ENCODE measurements around the gene PET117.
"Not testable (repeated sequence)": the region's sequence is repeated elsewhere in the genome, so short reads cannot be mapped to it uniquely, and the experiment has no call there.

PET117 gene

GRCh38 chr20:18094191-18094590 lies 43.5 kb upstream of the PET117 start:
- no peak for DNase-seq (ENCODE audit: low read depth)
- TF ChIP-seq, protein P1, sequence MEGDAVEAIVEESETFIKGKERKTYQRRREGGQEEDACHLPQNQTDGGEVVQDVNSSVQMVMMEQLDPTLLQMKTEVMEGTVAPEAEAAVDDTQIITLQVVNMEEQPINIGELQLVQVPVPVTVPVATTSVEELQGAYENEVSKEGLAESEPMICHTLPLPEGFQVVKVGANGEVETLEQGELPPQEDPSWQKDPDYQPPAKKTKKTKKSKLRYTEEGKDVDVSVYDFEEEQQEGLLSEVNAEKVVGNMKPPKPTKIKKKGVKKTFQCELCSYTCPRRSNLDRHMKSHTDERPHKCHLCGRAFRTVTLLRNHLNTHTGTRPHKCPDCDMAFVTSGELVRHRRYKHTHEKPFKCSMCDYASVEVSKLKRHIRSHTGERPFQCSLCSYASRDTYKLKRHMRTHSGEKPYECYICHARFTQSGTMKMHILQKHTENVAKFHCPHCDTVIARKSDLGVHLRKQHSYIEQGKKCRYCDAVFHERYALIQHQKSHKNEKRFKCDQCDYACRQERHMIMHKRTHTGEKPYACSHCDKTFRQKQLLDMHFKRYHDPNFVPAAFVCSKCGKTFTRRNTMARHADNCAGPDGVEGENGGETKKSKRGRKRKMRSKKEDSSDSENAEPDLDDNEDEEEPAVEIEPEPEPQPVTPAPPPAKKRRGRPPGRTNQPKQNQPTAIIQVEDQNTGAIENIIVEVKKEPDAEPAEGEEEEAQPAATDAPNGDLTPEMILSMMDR (IDR thresholded peaks at IDR 0.05; ENCODE audit: low read length, missing control alignments), result no peak
- H3K4me3 ChIP-seq (replicated peaks; ENCODE audit: low read depth, low read length), result no peak overlapping the region

DNA sequence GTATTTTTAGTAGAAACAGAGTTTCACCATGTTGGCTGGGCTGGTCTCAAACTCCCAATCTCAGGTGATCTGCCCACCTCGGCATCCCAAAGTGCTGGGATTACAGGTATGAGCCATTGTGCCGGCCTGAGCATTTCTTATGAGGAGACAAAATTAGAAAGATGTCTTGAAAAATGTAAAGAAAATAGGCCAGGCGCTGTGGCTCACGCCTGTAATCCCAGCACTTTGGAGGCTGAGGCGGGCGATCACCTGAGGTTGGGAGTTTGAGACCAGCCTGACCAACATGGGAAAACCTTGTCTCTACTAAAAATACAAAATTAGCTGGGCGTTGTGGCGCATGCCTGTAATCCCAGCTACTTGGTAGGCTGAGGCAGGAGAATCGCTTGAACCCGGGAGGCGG lies 37.1 kb upstream of the PET117 start:
- DNase-seq (ENCODE audit: low read depth); H3K4me3 ChIP-seq (replicated peaks; ENCODE audit: low read depth, low read length): not testable (repeated sequence)

GRCh38 chr20:18101125-18101810 lies 36.4 kb upstream of the PET117 start:
- DNase-seq (ENCODE audit: low read depth), result no peak
- H3K4me3 ChIP-seq (replicated peaks; ENCODE audit: low read depth, low read length), result no peak overlapping the region
- TF ChIP-seq, protein P1 (IDR thresholded peaks at IDR 0.05; ENCODE audit: low read length, missing control alignments), result no peak

GRCh38 chr20:18103497-18103896 lies 34.2 kb upstream of the PET117 start:
- no peak for DNase-seq (ENCODE audit: low read depth)
- TF ChIP-seq, protein P1 (IDR thresholded peaks at IDR 0.05; ENCODE audit: low read length, missing control alignments), result no peak
- H3K4me3 ChIP-seq (replicated peaks; ENCODE audit: low read depth, low read length), result no peak overlapping the region

GRCh38 chr20:18108326-18108725 lies 29.3 kb upstream of the PET117 start:
- TF ChIP-seq, protein P1 (IDR thresholded peaks at IDR 0.05; ENCODE audit: low read length, missing control alignments), result no peak
- no peak for DNase-seq (ENCODE audit: low read depth)

DNA sequence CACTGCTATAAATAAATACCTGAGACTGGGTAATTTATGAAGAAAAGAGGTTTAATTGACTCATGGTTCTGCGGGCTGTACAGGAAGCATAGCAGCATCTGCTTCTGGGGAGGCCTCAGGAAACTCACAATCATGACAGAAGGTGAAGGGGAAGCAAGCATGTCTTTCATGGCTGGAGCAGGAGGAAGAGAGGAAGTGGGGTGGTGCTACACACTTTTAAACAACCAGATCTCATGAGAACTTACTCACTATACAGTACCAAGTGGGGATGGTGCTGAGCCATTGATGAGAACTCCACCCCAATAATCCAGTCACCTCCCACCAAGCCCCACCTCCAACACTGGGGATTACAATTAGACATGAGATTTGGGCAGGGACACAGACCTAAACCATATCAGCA lies 9.1 kb upstream of the PET117 start:
- not testable (repeated sequence) for DNase-seq (ENCODE audit: low read depth); H3K4me3 ChIP-seq (replicated peaks; ENCODE audit: low read depth, low read length)

More at GRCh38 chr20:18108326-18108725, 29.3 kb upstream of the PET117 start:
- H3K4me3 ChIP-seq (replicated peaks; ENCODE audit: low read depth, low read length), result no peak overlapping the region

GRCh38 chr20:18132663-18133062 lies 5.0 kb upstream of the PET117 start:
- no peak overlapping the region for H3K4me3 ChIP-seq (replicated peaks; ENCODE audit: low read depth, low read length)
- DNase-seq (ENCODE audit: low read depth), result no peak
- TF ChIP-seq, protein P1 (IDR thresholded peaks at IDR 0.05; ENCODE audit: low read length, missing control alignments), result no peak

DNA sequence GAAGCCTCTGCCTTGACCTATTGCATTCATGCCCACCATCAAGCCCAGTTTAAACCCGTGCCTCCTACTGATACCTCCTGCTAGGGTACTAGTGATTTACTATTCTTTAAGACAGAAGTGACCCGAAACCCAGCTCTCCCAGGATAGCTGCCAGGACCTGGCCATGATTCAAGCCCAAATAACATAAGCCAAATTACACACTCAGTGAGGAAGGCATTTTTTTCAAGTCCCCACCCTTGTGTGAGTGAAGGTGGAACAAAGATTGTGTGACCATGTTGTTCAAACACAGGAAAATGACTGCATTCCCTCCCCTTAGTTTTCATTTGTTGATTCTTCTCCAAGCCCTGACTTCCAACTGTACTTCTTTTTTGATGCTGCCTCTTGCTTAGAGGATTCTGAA lies 3.7 kb upstream of the PET117 start:
- TF ChIP-seq, protein P1 (IDR thresholded peaks at IDR 0.05; ENCODE audit: low read length, missing control alignments), result no peak
- H3K4me3 ChIP-seq (replicated peaks; ENCODE audit: low read depth, low read length), result no peak overlapping the region
- no peak for DNase-seq (ENCODE audit: low read depth)

All from fibroblast of pulmonary artery (primary cell).